Prostate gland (tissue), 2 donors: ENCODE results near the gene BSPRY.

Experiments
- POLR2A ChIP-seq: fragments of 450-650 bp; IDR thresholded peaks from one replicate; pipeline ENCODE4 v1.6.1; 2016; ENCODE audit warnings: antibody characterized with exemption, mild to moderate bottlenecking
- POLR2AphosphoS5 ChIP-seq: sonication (generic); formaldehyde crosslinking; IDR thresholded peaks from one replicate; pipeline ENCODE4 v1.6.1; 2017; ENCODE audit warnings: antibody characterized with exemption
- TF ChIP-seq, protein P1 (sequence below), 4 experiments: fragments of 200-600 bp in 2 of 4; fragments of 450-650 bp in 2 of 4; sonication (generic) in 2 of 4; IDR thresholded peaks; 1 replicate in 3 of 4; 2 replicates in 1 of 4; pipeline ENCODE4 v1.5.1; 2016 to 2019; ENCODE audit warnings: antibody characterized with exemption in 4 of 4, mild to moderate bottlenecking in 2 of 4, moderate library complexity in 2 of 4

DNA sequence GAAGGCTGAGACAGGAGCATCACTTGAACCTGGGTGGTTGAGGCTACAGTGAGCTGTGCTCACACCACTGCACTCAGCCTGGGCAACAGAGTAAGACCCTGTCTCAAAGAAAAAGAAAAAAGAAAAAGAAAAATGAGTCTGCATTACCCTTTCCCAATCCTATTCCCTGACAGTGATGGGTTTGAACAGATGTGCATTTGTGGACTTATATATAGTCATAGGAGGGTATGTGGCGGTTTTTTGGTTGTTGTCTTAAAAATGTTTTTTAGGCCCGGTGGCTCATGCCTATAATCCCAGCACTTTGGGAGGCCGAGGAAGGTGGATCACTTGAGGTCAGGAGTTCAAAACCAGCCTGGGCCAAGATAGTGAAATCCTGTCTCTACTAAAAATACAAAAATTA lies 14.0 kb downstream of the BSPRY start:
- TF ChIP-seq POLR2A (no peak), POLR2AphosphoS5 (no peak)
- TF ChIP-seq, protein P1, sequence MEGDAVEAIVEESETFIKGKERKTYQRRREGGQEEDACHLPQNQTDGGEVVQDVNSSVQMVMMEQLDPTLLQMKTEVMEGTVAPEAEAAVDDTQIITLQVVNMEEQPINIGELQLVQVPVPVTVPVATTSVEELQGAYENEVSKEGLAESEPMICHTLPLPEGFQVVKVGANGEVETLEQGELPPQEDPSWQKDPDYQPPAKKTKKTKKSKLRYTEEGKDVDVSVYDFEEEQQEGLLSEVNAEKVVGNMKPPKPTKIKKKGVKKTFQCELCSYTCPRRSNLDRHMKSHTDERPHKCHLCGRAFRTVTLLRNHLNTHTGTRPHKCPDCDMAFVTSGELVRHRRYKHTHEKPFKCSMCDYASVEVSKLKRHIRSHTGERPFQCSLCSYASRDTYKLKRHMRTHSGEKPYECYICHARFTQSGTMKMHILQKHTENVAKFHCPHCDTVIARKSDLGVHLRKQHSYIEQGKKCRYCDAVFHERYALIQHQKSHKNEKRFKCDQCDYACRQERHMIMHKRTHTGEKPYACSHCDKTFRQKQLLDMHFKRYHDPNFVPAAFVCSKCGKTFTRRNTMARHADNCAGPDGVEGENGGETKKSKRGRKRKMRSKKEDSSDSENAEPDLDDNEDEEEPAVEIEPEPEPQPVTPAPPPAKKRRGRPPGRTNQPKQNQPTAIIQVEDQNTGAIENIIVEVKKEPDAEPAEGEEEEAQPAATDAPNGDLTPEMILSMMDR (IDR thresholded peaks at IDR 0.05) = no peak
